KMS-11 (cell line): ENCODE results near the gene CDKN1C.
A peak's percentile ranks its signal among the peaks of the same experiment; 100 is the strongest.

Source experiments
- H2AFZ ChIP-seq: fragments of 200-600 bp; sonication (generic); 2 replicates; pipeline ENCODE4 v1.6.1; 2016; ENCODE audit warnings: antibody characterized with exemption, mixed run types, low read depth
- H3K27ac ChIP-seq: fragments of 200-600 bp; sonication (generic); 2 replicates; pipeline ENCODE4 v1.6.1; 2016; ENCODE audit warnings: mild to moderate bottlenecking, mixed run types
- H3K27me3 ChIP-seq: fragments of 200-600 bp; sonication (generic); 2 replicates; pipeline ENCODE4 v1.6.1; 2017; ENCODE audit warnings: mild to moderate bottlenecking, low read depth, mixed run types, moderate library complexity; ENCODE audit not compliant: insufficient read depth
- H3K36me3 ChIP-seq: fragments of 200-600 bp; sonication (generic); 2 replicates; pipeline ENCODE4 v1.6.1; 2017; ENCODE audit warnings: mild to moderate bottlenecking, mixed run types; ENCODE audit not compliant: insufficient read depth
- H3K4me1 ChIP-seq: fragments of 200-600 bp; sonication (generic); 2 replicates; pipeline ENCODE4 v1.6.1; 2016; ENCODE audit warnings: mild to moderate bottlenecking, low read depth, mixed run types; ENCODE audit not compliant: poor library complexity, severe bottlenecking
- H3K4me2 ChIP-seq: fragments of 200-600 bp; sonication (generic); 2 replicates; pipeline ENCODE4 v1.7.0; 2016; ENCODE audit warnings: mild to moderate bottlenecking, mixed run types
- H3K4me3 ChIP-seq: fragments of 200-600 bp; sonication (generic); IDR thresholded peaks from 2 replicates; pipeline ENCODE4 v1.6.1; 2017; ENCODE audit warnings: low read depth, low read length, mixed read lengths; ENCODE audit not compliant: insufficient read depth
- H3K79me2 ChIP-seq: fragments of 200-600 bp; sonication (generic); 2 replicates; pipeline ENCODE4 v1.6.1; 2016; ENCODE audit warnings: low read depth, mixed run types; ENCODE audit not compliant: insufficient read depth
- H3K9ac ChIP-seq: fragments of 200-600 bp; sonication (generic); 2 replicates; pipeline ENCODE4 v1.6.1; 2016; ENCODE audit warnings: mild to moderate bottlenecking, mixed run types
- H4K20me1 ChIP-seq: fragments of 200-600 bp; sonication (generic); 2 replicates; pipeline ENCODE4 v1.6.1; 2016; ENCODE audit warnings: mild to moderate bottlenecking, mixed run types; ENCODE audit not compliant: insufficient read depth
- CTCF ChIP-seq: fragments of 200-600 bp; sonication (generic); conservative IDR thresholded peaks from 2 replicates; pipeline ENCODE4 v1.6.1; 2017; ENCODE audit warnings: low read depth, mild to moderate bottlenecking, antibody characterized with exemption, low read length, moderate library complexity, mixed read lengths

Gene CDKN1C

GRCh38 chr11:2891326-2892214 is 6.0 kb upstream of the CDKN1C start:
- Histone ChIP-seq H4K20me1 (no peaks in the 10 kb centered on the region), H3K9ac (no peak overlapping the region; the same call in 1 of the 2 replicates), H3K79me2 (no peaks in the 10 kb centered on the region), H3K27me3 (peaks cover 3% of the 10 kb centered on the region; the same call in 1 of the 2 replicates), H3K36me3 (no peaks in the 10 kb centered on the region), H3K27ac (no peak overlapping the region), H3K4me1 (peaks cover 5% of the 10 kb centered on the region), H3K4me2 (no peak overlapping the region; the same call in 1 of the 2 replicates), H3K4me3 (no peak overlapping the region), H2AFZ (peak overlapping the region; percentile 60; the same call in 1 of the 2 replicates)
- no peak for TF ChIP-seq CTCF

- no peaks in the 10 kb centered on the region for H4K20me1 ChIP-seq
- H3K4me3 ChIP-seq: no peak overlapping the region
- TF ChIP-seq CTCF: no peak
- no peaks in the 10 kb centered on the region for H3K36me3 ChIP-seq
- H2AFZ ChIP-seq: no peak overlapping the region
- peaks cover 3% of the 10 kb centered on the region; the same call in 1 of the 2 replicates for H3K27me3 ChIP-seq
- H3K4me2 ChIP-seq: no peak overlapping the region
- no peak overlapping the region for H3K27ac ChIP-seq
- H3K9ac ChIP-seq: no peak overlapping the region
- no peaks in the 10 kb centered on the region for H3K79me2 ChIP-seq
- H3K4me1 ChIP-seq: peaks cover 5% of the 10 kb centered on the region
Observed at GRCh38 chr11:2890466-2891294, 5.1 kb upstream of the CDKN1C start.

- peaks cover 9% of the 10 kb centered on the region for H3K4me1 ChIP-seq
- no peaks in the 10 kb centered on the region for H3K36me3 ChIP-seq
- no peak for TF ChIP-seq CTCF
- no peaks in the 10 kb centered on the region for H4K20me1 ChIP-seq
- no peak overlapping the region for H3K4me2 ChIP-seq
- no peak overlapping the region for H3K27ac ChIP-seq
- no peak overlapping the region for H2AFZ ChIP-seq
- no peak overlapping the region for H3K4me3 ChIP-seq
- H3K79me2 ChIP-seq: no peaks in the 10 kb centered on the region
- H3K9ac ChIP-seq: no peak overlapping the region
- H3K27me3 ChIP-seq: peaks cover 3% of the 10 kb centered on the region; the same call in 1 of the 2 replicates
Observed at GRCh38 chr11:2889362-2890273, 4.0 kb upstream of the CDKN1C start.
